DND-41 (cell line): ENCODE measurements around the gene HAPLN3.
"Not testable (repeated sequence)": the region's sequence is repeated elsewhere in the genome, so short reads cannot be mapped to it uniquely, and the experiment has no call there.

Experiments used
- ATAC-seq: fragments of 200-7000 bp; cut with Tn5 transposase; 3 replicates; pipeline ENCODE4 v1.9.1; 2021; ENCODE audit warnings: low read depth; ENCODE audit not compliant: insufficient read depth
- DNase-seq: peaks from one replicate; pipeline ENCODE4 v3.0.0-alpha.2; 2020
- H2AFZ ChIP-seq: 2 replicates; pipeline ENCODE4 v1.6.0; 2012; ENCODE audit warnings: low read depth, low read length
- H3K27ac ChIP-seq: 2 replicates; pipeline ENCODE4 v1.5.1; 2012; ENCODE audit warnings: low read length, inconsistent platforms
- H3K27me3 ChIP-seq: fragments of 200-600 bp; sonication (generic); 2 replicates; pipeline ENCODE4 v1.6.0; 2012; ENCODE audit warnings: low read length, mild to moderate bottlenecking, inconsistent platforms; ENCODE audit not compliant: insufficient read depth, poor library complexity
- H3K36me3 ChIP-seq: 2 replicates; pipeline ENCODE4 v1.5.1; 2012; ENCODE audit warnings: low read length, inconsistent platforms; ENCODE audit not compliant: insufficient read depth
- H3K4me1 ChIP-seq: 2 replicates; pipeline ENCODE4 v1.5.1; 2012; ENCODE audit warnings: mild to moderate bottlenecking, low read length; ENCODE audit not compliant: insufficient read depth
- H3K4me2 ChIP-seq: 2 replicates; pipeline ENCODE4 v1.6.0; 2012; ENCODE audit warnings: mild to moderate bottlenecking, moderate library complexity, low read length, inconsistent platforms; ENCODE audit not compliant: insufficient read depth
- H3K4me3 ChIP-seq, 2 experiments: fragments of 200-600 bp in 1 of 2; shearing (Covaris generic) in 1 of 2; 2 replicates each; pipeline ENCODE4 v1.5.1; 2012 to 2016; ENCODE audit warnings: inconsistent platforms in 2 of 2, low read length in 2 of 2, mild to moderate bottlenecking in 2 of 2, low read depth in 1 of 2, moderate library complexity in 1 of 2
- H3K79me2 ChIP-seq: 2 replicates; pipeline ENCODE4 v1.6.0; 2012; ENCODE audit warnings: low read length, inconsistent platforms; ENCODE audit not compliant: insufficient read depth
- H3K9ac ChIP-seq: 2 replicates; pipeline ENCODE4 v1.6.0; 2012; ENCODE audit warnings: low read depth, mild to moderate bottlenecking, inconsistent platforms, low read length, moderate library complexity
- H3K9me3 ChIP-seq: 2 replicates; pipeline ENCODE4 v1.5.1; 2012; ENCODE audit warnings: low read length, moderate library complexity, mild to moderate bottlenecking, inconsistent platforms; ENCODE audit not compliant: insufficient read depth, severe bottlenecking
- H4K20me1 ChIP-seq: 2 replicates; pipeline ENCODE4 v1.6.0; 2012; ENCODE audit warnings: low read length; ENCODE audit not compliant: insufficient read depth
- EZH2 ChIP-seq: IDR thresholded peaks from 3 replicates; pipeline ENCODE4 v1.6.1; 2012; ENCODE audit warnings: borderline replicate concordance, low read depth, mild to moderate bottlenecking, moderate library complexity, low read length, inconsistent platforms; ENCODE audit not compliant: severe bottlenecking
- TF ChIP-seq, protein P1 (sequence below): IDR thresholded peaks from 2 replicates; pipeline ENCODE4 v1.5.1; 2012; ENCODE audit warnings: borderline replicate concordance, low read length, moderate library complexity, mild to moderate bottlenecking; ENCODE audit not compliant: poor library complexity, severe bottlenecking; ENCODE audit errors: extremely low read depth

HAPLN3 gene

DNA sequence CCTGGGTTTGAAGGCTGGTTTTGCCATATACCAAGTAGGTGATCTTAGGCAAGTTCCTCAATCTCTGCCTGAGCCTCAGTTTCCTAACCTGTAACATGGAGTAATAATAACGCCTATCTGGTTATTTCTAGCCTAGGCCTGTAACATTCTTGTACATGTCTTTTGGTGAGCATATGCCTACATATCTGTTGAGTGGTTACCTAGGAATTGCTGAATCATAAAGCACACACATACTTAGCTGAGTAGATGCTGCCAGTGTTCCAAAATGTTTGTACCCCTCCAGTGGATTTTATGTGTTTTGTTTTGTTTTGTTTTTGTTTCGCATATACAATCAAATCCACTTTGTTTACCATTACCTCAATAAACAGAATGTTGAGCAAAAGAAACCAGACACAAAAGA is 35.2 kb upstream of the HAPLN3 start:
- no peak overlapping the region for H3K4me2 ChIP-seq
- H3K4me3 ChIP-seq = no peak overlapping the region
- peaks cover 3% of the 10 kb centered on the region for H3K9me3 ChIP-seq
- H2AFZ ChIP-seq = no peak overlapping the region
- no peak overlapping the region for H3K27ac ChIP-seq
- no peaks in the 10 kb centered on the region for H3K4me1 ChIP-seq
- no peak overlapping the region for H3K9ac ChIP-seq
- H3K79me2 ChIP-seq = no peaks in the 10 kb centered on the region
- no peaks in the 10 kb centered on the region for H3K36me3 ChIP-seq
- TF ChIP-seq EZH2 = no peak
- TF ChIP-seq, protein P1, sequence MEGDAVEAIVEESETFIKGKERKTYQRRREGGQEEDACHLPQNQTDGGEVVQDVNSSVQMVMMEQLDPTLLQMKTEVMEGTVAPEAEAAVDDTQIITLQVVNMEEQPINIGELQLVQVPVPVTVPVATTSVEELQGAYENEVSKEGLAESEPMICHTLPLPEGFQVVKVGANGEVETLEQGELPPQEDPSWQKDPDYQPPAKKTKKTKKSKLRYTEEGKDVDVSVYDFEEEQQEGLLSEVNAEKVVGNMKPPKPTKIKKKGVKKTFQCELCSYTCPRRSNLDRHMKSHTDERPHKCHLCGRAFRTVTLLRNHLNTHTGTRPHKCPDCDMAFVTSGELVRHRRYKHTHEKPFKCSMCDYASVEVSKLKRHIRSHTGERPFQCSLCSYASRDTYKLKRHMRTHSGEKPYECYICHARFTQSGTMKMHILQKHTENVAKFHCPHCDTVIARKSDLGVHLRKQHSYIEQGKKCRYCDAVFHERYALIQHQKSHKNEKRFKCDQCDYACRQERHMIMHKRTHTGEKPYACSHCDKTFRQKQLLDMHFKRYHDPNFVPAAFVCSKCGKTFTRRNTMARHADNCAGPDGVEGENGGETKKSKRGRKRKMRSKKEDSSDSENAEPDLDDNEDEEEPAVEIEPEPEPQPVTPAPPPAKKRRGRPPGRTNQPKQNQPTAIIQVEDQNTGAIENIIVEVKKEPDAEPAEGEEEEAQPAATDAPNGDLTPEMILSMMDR = no peak
- no peak for DNase-seq
- no peaks in the 10 kb centered on the region for H3K27me3 ChIP-seq
- H4K20me1 ChIP-seq = no peaks in the 10 kb centered on the region
- ATAC-seq = no peak

DNA sequence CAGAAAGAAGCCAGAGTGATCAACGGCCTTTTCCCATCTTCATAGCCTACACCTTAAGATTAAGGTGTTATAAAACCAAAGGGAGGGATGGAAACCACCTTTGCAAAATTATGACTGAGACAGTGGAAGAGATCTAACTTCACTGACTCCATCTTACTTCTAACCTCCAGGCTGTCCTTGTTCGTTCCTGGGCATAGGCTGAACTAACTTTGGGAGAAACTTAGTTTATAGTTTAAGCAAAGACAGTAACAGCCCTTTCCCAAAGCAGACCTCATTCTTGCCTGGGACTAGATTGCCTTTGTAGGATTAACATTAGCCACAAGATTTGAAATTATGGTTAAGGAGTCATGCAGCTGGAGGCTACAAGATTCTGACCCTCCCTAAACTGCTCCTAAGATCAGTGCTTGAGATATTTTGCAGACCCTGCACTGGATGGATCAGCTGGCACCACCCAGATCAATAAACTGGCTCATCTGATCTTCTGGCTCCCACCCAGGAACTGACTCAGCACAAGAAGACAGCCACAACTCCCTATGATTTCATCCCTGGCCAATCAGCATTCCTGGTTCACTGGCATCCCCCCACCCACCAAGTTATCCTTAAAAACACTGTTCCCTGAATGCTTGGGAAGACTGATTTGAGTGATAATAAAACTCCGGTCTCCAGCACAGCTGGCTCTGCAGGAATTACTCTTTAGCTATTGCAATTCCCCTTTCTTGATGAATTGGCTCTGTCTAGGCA is 34.2 kb upstream of the HAPLN3 start:
- not testable (repeated sequence) for H3K4me2 ChIP-seq, H3K79me2 ChIP-seq, H3K4me1 ChIP-seq, DNase-seq, ATAC-seq, H3K4me3 ChIP-seq, H3K9me3 ChIP-seq, H3K36me3 ChIP-seq, H2AFZ ChIP-seq, H3K27ac ChIP-seq, H3K9ac ChIP-seq, H4K20me1 ChIP-seq, H3K27me3 ChIP-seq

- not testable (repeated sequence) for ATAC-seq, H3K36me3 ChIP-seq, H3K27me3 ChIP-seq, H3K9ac ChIP-seq, DNase-seq, H2AFZ ChIP-seq, H3K27ac ChIP-seq, H3K9me3 ChIP-seq, H3K4me2 ChIP-seq, H3K4me1 ChIP-seq, H3K79me2 ChIP-seq, H4K20me1 ChIP-seq, H3K4me3 ChIP-seq
Observed at GRCh38 chr15:88928192-88928591, 32.8 kb upstream of the HAPLN3 start.

- ATAC-seq, H3K36me3 ChIP-seq, H3K27ac ChIP-seq, H3K4me2 ChIP-seq, H3K4me1 ChIP-seq, H2AFZ ChIP-seq, H3K9ac ChIP-seq, H3K27me3 ChIP-seq, H3K4me3 ChIP-seq, H3K9me3 ChIP-seq, DNase-seq, H4K20me1 ChIP-seq, H3K79me2 ChIP-seq: not testable (repeated sequence)
Observed at GRCh38 chr15:88925648-88926047, 30.3 kb upstream of the HAPLN3 start.

DNA sequence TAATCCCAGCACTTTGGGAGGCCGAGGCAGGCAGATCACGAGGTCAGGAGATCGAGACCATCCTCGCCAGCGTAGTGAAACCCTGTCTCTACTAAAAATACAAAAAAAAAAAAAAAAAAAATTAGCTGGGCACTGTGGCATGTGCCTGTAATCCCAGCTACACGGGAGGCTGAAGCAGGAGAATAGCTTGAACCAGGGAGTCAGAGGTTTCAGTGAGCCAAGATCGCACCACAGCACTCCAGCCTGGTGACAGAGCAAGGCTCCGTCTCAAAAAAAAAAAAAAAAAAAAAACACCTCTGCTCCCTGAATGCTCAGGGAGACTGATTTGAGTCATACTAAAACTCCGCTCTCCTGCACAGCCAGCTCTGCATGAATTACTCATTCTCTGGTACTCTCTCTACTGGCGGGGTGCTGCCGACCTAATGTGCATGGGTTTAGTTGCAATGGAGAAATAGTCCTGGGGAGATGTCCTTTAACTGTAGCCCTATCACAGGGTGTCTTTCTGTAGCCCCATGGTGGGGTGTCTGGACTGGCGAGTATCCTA is 25.6 kb upstream of the HAPLN3 start:
- not testable (repeated sequence) for H3K27me3 ChIP-seq, H3K4me1 ChIP-seq, H3K79me2 ChIP-seq, H3K9ac ChIP-seq, DNase-seq, H3K27ac ChIP-seq, H3K9me3 ChIP-seq, ATAC-seq, H3K4me3 ChIP-seq, H4K20me1 ChIP-seq, H3K36me3 ChIP-seq, H3K4me2 ChIP-seq, H2AFZ ChIP-seq
